ENCODE data around the gene MTMR12. TPM values are rescaled to one million over a fixed set of nuclear protein-coding genes. Genes with fewer than 3 reads are reported as not detected.

The MTMR12 gene
- total RNA-seq (35.4 and 38.6 TPM in 2 replicates), polyA plus RNA-seq (16.2 and 18.2 TPM in 2 replicates), polyA minus RNA-seq (32.8 and 36.9 TPM in 2 replicates), Bru-seq, nascent RNA (percentile 84 among the genes with signal in this experiment), BruChase-seq, experiment 1, labeled RNA remaining after a 6-hour chase (percentile 77 among the genes with signal in this experiment), BruChase-seq, experiment 2, labeled RNA remaining after a 2-hour chase (percentile 77 among the genes with signal in this experiment)
- polyA plus RNA-seq (2011; cell fraction: cytosol; rRNA removed): 16.6 and 17.3 TPM in 2 replicates
- 22.5 and 22.6 TPM in 2 replicates for polyA plus RNA-seq (2011; cell fraction: nucleus; rRNA removed)
- 15.4 and 19.6 TPM in 2 replicates for polyA plus RNA-seq (2012)
- 22.9 TPM for polyA minus RNA-seq (2011; cell fraction: cytosol; rRNA and poly(A)+ RNA removed)
- 35.2 and 39.8 TPM in 2 replicates for polyA minus RNA-seq (2011; cell fraction: nucleus; rRNA and poly(A)+ RNA removed)
- long read RNA-seq, full-length matches to known transcripts: 22 of 41 reads
- long read RNA-seq, partial matches to known transcripts: 1 of 41 reads
- long read RNA-seq, other reads (novel, unspliced or antisense): 18 of 41 reads

DNA sequence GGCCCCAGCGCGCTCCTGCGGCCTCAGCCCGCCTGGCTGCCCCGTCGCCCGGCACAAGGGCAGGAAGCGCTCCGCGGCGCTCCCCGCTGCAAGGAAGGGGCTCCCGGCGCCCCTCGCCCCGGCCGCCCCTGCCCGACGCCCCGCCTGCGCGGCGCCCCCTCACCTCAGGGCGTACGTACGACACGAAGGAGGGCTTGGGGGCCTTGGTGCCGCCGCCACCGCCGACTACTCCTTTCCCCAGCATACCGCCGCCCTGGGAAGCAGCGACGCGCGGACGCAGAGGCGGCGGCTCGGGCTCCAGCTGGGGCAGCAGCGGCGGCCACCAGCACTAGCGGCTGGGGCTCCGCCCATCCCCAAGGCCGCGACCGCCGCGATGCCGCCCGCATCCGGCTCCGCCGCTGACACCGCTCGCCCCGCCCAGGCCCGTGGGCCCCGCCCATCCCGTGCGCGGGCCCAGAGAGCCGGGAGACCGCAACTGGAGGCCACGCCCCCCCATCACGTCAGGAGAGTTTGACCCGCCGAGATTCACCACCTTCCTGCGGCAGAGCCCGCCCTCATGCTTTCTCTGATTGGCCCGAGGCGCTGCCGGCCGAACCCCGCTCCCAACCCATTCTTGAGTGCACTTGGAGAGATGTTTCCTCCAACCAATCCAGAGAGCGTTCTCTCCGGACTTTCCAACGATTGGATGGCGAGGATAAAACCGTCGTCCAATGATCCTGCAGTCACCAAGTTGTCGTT lies at the start of gene MTMR12:
TSS of gene MTMR12 (minus strand) at position 345 of the 738 bp plus-strand sequence. CDS start at position 244, 101 bp downstream.
- CTCF ChIA-PET: interaction anchor here (1.0 to 2.8 kb wide), 2 partner anchors 17 to 81 kb away, joined by 3 to 12 read pairs; no protein-coding TSS in a partner anchor

More for the DNA sequence above, at the start of gene MTMR12:
- peaks cover 2% of the 10 kb centered on the region for H4K20me1 ChIP-seq (replicated peaks; ENCODE audit: control insufficient read depth, extremely low read depth, insufficient read depth, low read length)
- peak within 1 kb of the TSS; percentile 55 to 88 (median 80) for H3K4me3 ChIP-seq (replicated peaks in 1 of 3; ENCODE audit: insufficient read depth in 1 of 3, low read depth in 1 of 3, low read length in 3 of 3)
- peak within 1 kb of the TSS; percentile 97 for H3K4me2 ChIP-seq (ENCODE audit: insufficient read depth, low read length)
- H2AFZ ChIP-seq (ENCODE audit: low read depth, low read length): peak within 1 kb of the TSS; percentile 59
- DNase-seq (ENCODE audit: low read depth, low spot score) (peak; percentile 100), FAIRE-seq (peak; percentile 100)
- POLR2A ChIA-PET: no interaction called here
- H3K9me1 ChIP-seq (replicated peaks; ENCODE audit: control insufficient read depth, extremely low read depth, insufficient read depth, low read length): no peaks in the 10 kb centered on the region
- dilution Hi-C loops (cut with MboI; ENCODE audit: extremely low pct_ligation_motif_present, low sequenced_read_pairs): no loop called here
- peak; percentile 83 for TF ChIP-seq POLR2AphosphoS5 (IDR thresholded peaks at IDR 0.05; ENCODE audit: insufficient read depth, low read depth, low read length)
- TF ChIP-seq JUN (IDR thresholded peaks at IDR 0.05; ENCODE audit: borderline replicate concordance, insufficient read depth, insufficient read length, low read depth): no peak
- no peak for TF ChIP-seq EZH2 (IDR thresholded peaks at IDR 0.05; ENCODE audit: borderline replicate concordance, low read depth, low read length, severe bottlenecking)
- TF ChIP-seq MYC (IDR thresholded peaks at IDR 0.05; ENCODE audit: low read depth, low read length): no peak
- TF ChIP-seq CTCF (IDR thresholded peaks at IDR 0.05; ENCODE audit: extremely low read depth in 1 of 2, insufficient read depth in 1 of 2, low read depth in 1 of 2, low read length in 2 of 2): no peak
- no peak for TF ChIP-seq GATA2 (IDR thresholded peaks at IDR 0.05; ENCODE audit: insufficient read depth, insufficient read length, low read depth, low read length)
- TF ChIP-seq FOS (IDR thresholded peaks at IDR 0.05; ENCODE audit: borderline replicate concordance, insufficient read depth, low read length): no peak
- no peak for TF ChIP-seq MAX (IDR thresholded peaks at IDR 0.05; ENCODE audit: insufficient read depth, insufficient read length)
- TF ChIP-seq POLR2A (IDR thresholded peaks at IDR 0.05; ENCODE audit: low read depth, low read length): peak; percentile 60
- peaks cover 42% of the 10 kb centered on the region for H3K79me2 ChIP-seq (ENCODE audit: control insufficient read depth, insufficient read depth, low read length)
- peak within 1 kb of the TSS; percentile 97 for H3K9ac ChIP-seq (replicated peaks; ENCODE audit: extremely low read depth, insufficient read depth, low read length)
- H3K4me1 ChIP-seq (ENCODE audit: control insufficient read depth, extremely low read depth, insufficient read depth, low read length): peaks cover 7% of the 10 kb centered on the region
- BruUV-seq (replicated peaks): TSS peak; percentile 12
- peak within 1 kb of the TSS; percentile 92 for H3K27ac ChIP-seq (ENCODE audit: insufficient read depth, low read depth, low read length)
- H3K36me3 ChIP-seq (ENCODE audit: control insufficient read depth in 2 of 2, extremely low read depth in 1 of 2, insufficient read depth in 2 of 2, low read length in 2 of 2): no peaks in the 10 kb centered on the region
- no peaks in the 10 kb centered on the region for H3K27me3 ChIP-seq (ENCODE audit: control insufficient read depth in 2 of 2, insufficient read depth in 2 of 2, low read length in 2 of 2)
- intact Hi-C loops (cut with micrococcal nuclease): loop anchor here (1.0 to 2.0 kb wide), 4 partner anchors 38 to 214 kb away; partner anchors contain the start of gene GOLPH3
- no peaks in the 10 kb centered on the region for H3K9me3 ChIP-seq (replicated peaks; ENCODE audit: control insufficient read depth, insufficient read depth, low read length)
